DOHH2 (cell line): Measurements from ENCODE around the gene WDR62.

ENCODE experiments used
- H3F3A ChIP-seq: fragments of 200-600 bp; sonication (generic), shearing (Covaris generic); 2 replicates; pipeline ENCODE4 v1.6.0; 2016; ENCODE audit warnings: antibody characterized with exemption, mild to moderate bottlenecking; ENCODE audit not compliant: control insufficient read depth, insufficient read depth
- H3K27ac ChIP-seq: fragments of 200-600 bp; sonication (generic); 2 replicates; pipeline ENCODE4 v1.5.1; 2014; ENCODE audit warnings: low read depth, mild to moderate bottlenecking, low read length, moderate library complexity
- H3K27me3 ChIP-seq: fragments of 200-600 bp; sonication (generic); 2 replicates; pipeline ENCODE4 v1.6.1; 2014; ENCODE audit warnings: mild to moderate bottlenecking, low read length, mixed read lengths; ENCODE audit not compliant: control insufficient read depth
- H3K36me3 ChIP-seq: fragments of 200-600 bp; sonication (generic); 2 replicates; pipeline ENCODE4 v1.6.1; 2014; ENCODE audit warnings: mild to moderate bottlenecking, low read length, moderate library complexity, mixed read lengths; ENCODE audit not compliant: control insufficient read depth
- H3K4me1 ChIP-seq: fragments of 200-600 bp; sonication (generic); 2 replicates; pipeline ENCODE4 v1.6.1; 2014; ENCODE audit warnings: mild to moderate bottlenecking, low read length, mixed read lengths; ENCODE audit not compliant: control insufficient read depth
- H3K4me2 ChIP-seq: fragments of 200-600 bp; sonication (generic); 2 replicates; pipeline ENCODE4 v1.6.0; 2014; ENCODE audit warnings: mild to moderate bottlenecking, low read length, moderate library complexity
- H3K4me3 ChIP-seq: fragments of 200-600 bp; sonication (generic); 2 replicates; pipeline ENCODE4 v1.5.1; 2014; ENCODE audit warnings: mild to moderate bottlenecking, low read length, mixed read lengths
- H3K79me2 ChIP-seq: fragments of 200-600 bp; sonication (generic); 2 replicates; pipeline ENCODE4 v1.6.1; 2014; ENCODE audit warnings: mild to moderate bottlenecking, low read length, mixed read lengths; ENCODE audit not compliant: control insufficient read depth
- H3K9me2 ChIP-seq: fragments of 200-600 bp; sonication (generic); replicated peaks from 2 replicates; pipeline ENCODE4 v1.6.1; 2014; ENCODE audit warnings: mild to moderate bottlenecking, low read length, mixed read lengths; ENCODE audit not compliant: control insufficient read depth
- H3K9me3 ChIP-seq: fragments of 200-600 bp; sonication (generic); 2 replicates; pipeline ENCODE4 v1.6.1; 2014; ENCODE audit warnings: antibody characterized with exemption, low read length, mixed read lengths; ENCODE audit not compliant: control insufficient read depth, insufficient read depth
- H4K20me1 ChIP-seq: fragments of 200-600 bp; sonication (generic); 2 replicates; pipeline ENCODE4 v1.6.0; 2014; ENCODE audit warnings: low read depth, mild to moderate bottlenecking, antibody characterized with exemption, low read length, moderate library complexity; ENCODE audit not compliant: control insufficient read depth, insufficient read depth
- EZH2phosphoT487 ChIP-seq: fragments of 200-600 bp; sonication (generic); IDR thresholded peaks from 2 replicates; pipeline ENCODE4 v1.6.1; 2017; ENCODE audit warnings: borderline replicate concordance, mild to moderate bottlenecking, antibody characterized with exemption, low read length, moderate library complexity, mixed read lengths
- TF ChIP-seq, protein P1 (sequence below): fragments of 200-600 bp; sonication (generic); IDR thresholded peaks from one replicate; pipeline ENCODE4 v1.5.1; 2014; ENCODE audit warnings: antibody characterized with exemption, mild to moderate bottlenecking, low read depth, low read length; ENCODE audit not compliant: poor library complexity, severe bottlenecking

WDR62 gene

DNA sequence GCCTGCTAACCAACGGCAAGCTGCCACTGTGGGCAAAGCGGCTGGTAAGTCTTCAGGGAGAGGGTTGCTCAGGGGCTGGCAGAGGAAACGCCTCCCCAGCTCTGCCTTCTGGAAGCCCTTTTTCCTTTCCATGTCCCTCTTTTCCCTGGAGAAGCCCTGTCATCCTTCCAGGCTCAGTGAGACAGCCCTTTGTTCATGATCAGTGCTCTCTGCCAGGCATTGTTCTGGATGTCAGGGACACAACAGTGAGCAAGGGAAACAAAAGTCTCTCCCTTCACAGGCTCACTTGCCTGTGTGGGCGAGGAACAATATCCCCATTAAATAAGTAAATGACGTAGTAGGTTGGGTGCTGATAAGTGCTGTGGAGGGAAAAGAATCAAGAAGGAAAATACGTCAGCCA lies 42.3 kb downstream of the WDR62 start:
- H3K36me3 ChIP-seq = peaks cover 69% of the 10 kb centered on the region
- H3K9me3 ChIP-seq = no peaks in the 10 kb centered on the region
- TF ChIP-seq, protein P1, sequence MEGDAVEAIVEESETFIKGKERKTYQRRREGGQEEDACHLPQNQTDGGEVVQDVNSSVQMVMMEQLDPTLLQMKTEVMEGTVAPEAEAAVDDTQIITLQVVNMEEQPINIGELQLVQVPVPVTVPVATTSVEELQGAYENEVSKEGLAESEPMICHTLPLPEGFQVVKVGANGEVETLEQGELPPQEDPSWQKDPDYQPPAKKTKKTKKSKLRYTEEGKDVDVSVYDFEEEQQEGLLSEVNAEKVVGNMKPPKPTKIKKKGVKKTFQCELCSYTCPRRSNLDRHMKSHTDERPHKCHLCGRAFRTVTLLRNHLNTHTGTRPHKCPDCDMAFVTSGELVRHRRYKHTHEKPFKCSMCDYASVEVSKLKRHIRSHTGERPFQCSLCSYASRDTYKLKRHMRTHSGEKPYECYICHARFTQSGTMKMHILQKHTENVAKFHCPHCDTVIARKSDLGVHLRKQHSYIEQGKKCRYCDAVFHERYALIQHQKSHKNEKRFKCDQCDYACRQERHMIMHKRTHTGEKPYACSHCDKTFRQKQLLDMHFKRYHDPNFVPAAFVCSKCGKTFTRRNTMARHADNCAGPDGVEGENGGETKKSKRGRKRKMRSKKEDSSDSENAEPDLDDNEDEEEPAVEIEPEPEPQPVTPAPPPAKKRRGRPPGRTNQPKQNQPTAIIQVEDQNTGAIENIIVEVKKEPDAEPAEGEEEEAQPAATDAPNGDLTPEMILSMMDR = no peak
- TF ChIP-seq EZH2phosphoT487 = no peak
- no peak overlapping the region for H3K27ac ChIP-seq
- no peaks in the 10 kb centered on the region for H3K9me2 ChIP-seq
- H3F3A ChIP-seq = no peaks in the 10 kb centered on the region
- no peaks in the 10 kb centered on the region for H3K4me1 ChIP-seq
- H3K4me2 ChIP-seq = no peak overlapping the region
- H3K4me3 ChIP-seq = no peak overlapping the region
- no peaks in the 10 kb centered on the region for H3K27me3 ChIP-seq
- no peaks in the 10 kb centered on the region for H3K79me2 ChIP-seq
- no peaks in the 10 kb centered on the region for H4K20me1 ChIP-seq

DNA sequence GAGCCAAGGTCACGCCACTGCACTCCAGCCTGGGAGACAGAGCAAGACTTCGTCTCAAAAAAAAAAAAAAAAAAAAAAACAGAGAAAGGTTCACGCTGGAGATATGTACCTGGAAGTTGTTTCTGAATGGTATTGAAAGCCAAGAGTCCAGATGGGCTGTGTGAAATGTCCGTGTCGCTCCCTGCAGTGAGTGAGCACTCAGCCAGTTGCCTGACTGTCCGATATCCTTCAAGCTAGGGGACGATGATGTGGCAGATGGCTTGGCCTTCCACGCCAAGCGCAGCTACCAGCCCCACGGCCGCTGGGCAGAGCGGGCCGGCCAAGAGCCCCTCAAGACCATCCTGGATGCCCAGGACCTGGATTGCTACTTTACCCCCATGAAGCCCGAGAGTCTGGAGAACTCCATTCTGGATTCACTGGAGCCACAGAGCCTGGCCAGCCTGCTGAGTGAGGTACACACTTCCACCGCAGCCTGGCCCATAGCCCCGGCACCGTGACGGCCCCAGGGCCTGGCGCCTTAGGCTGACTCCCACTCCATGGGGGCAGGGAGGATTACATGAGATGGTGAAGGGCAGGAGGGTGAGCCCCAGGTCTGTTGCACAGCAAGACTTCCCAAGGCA lies 44.6 kb downstream of the WDR62 start:
- no peak overlapping the region for H3K4me3 ChIP-seq
- no peaks in the 10 kb centered on the region for H3K79me2 ChIP-seq
- no peak for TF ChIP-seq EZH2phosphoT487
- TF ChIP-seq, protein P1 = no peak
- no peaks in the 10 kb centered on the region for H3K9me2 ChIP-seq
- no peaks in the 10 kb centered on the region for H3K9me3 ChIP-seq
- H3K36me3 ChIP-seq = peaks cover 70% of the 10 kb centered on the region
- no peaks in the 10 kb centered on the region for H3K27me3 ChIP-seq
- no peaks in the 10 kb centered on the region for H3K4me1 ChIP-seq
- H3K27ac ChIP-seq = no peak overlapping the region
- H4K20me1 ChIP-seq = no peaks in the 10 kb centered on the region
- no peaks in the 10 kb centered on the region for H3F3A ChIP-seq
- no peak overlapping the region for H3K4me2 ChIP-seq

DNA sequence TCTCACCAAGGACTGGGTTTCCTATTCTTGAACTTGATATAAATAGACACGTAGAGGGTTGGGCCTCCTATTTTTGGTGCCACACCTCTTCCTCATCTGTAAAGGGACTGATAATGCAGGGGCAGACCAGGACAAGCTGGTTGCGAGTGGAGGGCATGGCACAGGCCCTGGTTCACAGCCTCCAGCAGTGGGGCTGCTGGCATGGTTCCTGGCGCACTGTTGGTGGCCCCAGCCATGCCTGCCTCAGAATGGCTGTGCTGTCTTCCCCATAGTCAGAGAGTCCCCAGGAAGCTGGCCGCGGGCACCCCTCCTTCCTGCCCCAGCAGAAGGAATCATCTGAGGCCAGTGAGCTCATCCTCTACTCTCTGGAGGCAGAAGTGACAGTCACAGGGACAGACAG lies 45.8 kb downstream of the WDR62 start:
- no peaks in the 10 kb centered on the region for H4K20me1 ChIP-seq
- H3K36me3 ChIP-seq = peaks cover 73% of the 10 kb centered on the region

More for the DNA sequence above, 45.8 kb downstream of the WDR62 start:
- no peaks in the 10 kb centered on the region for H3K27me3 ChIP-seq
- no peaks in the 10 kb centered on the region for H3K9me3 ChIP-seq
- no peak overlapping the region for H3K4me3 ChIP-seq
- no peaks in the 10 kb centered on the region for H3F3A ChIP-seq
- no peak overlapping the region for H3K27ac ChIP-seq
- H3K9me2 ChIP-seq = no peaks in the 10 kb centered on the region
- no peaks in the 10 kb centered on the region for H3K4me1 ChIP-seq
- no peak for TF ChIP-seq EZH2phosphoT487
- TF ChIP-seq, protein P1 = no peak
- H3K4me2 ChIP-seq = no peak overlapping the region
- no peaks in the 10 kb centered on the region for H3K79me2 ChIP-seq
